Lower leg skin (tissue), 4 donors: ENCODE results near the gene PLCH1. TPM values are rescaled to one million over a fixed set of nuclear protein-coding genes. Genes with fewer than 3 reads are reported as not detected.

Experiments used
- DNase-seq, 2 donors: peaks; one replicate each; pipeline ENCODE4 v3.0.0-alpha.2; 2019; ENCODE audit warnings: low spot score in 2 of 2
- H3K4me3 ChIP-seq: fragments of 200-600 bp; sonication (generic); 2 replicates; pipeline ENCODE4 v1.5.1; 2017; ENCODE audit warnings: mild to moderate bottlenecking, low read depth; ENCODE audit not compliant: poor library complexity, severe bottlenecking
- POLR2A ChIP-seq, 2 donors: fragments of 450-650 bp; IDR thresholded peaks; one replicate each; pipeline ENCODE4 v1.6.1; 2016 to 2017; ENCODE audit warnings: antibody characterized with exemption in 2 of 2, mild to moderate bottlenecking in 1 of 2, moderate library complexity in 1 of 2
- WGBS, 2 donors: methylation state at CpG; one replicate each; pipeline ENCODE4 v1.1.5; 2018; 5-methylcytosine and 5-hydroxymethylcytosine counted together
- intact Hi-C: fragments of 100-400 bp; cut with DNase I; formaldehyde crosslinking; loops from one replicate; pipeline ENCODE4 v1.15.0; 2023; ENCODE audit warnings: low total_unique reads
- total RNA-seq, 4 donors: library from RNA; depleted of rRNA; stranded (reverse); fragments of >200 nt; gene quantifications; one replicate each; pipeline ENCODE4 v1.1.0, GENCODE V29; 2016
- TF ChIP-seq, protein P1 (sequence below), 3 donors: fragments of 450-650 bp; IDR thresholded peaks; one replicate each; pipeline ENCODE4 v1.5.1; 2016; ENCODE audit warnings: antibody characterized with exemption in 3 of 3, mild to moderate bottlenecking in 3 of 3, moderate library complexity in 2 of 3

Gene PLCH1
- total RNA-seq, 4 donors from 2014 or later: 0.55 to 1.2 (median 0.79) TPM

DNA sequence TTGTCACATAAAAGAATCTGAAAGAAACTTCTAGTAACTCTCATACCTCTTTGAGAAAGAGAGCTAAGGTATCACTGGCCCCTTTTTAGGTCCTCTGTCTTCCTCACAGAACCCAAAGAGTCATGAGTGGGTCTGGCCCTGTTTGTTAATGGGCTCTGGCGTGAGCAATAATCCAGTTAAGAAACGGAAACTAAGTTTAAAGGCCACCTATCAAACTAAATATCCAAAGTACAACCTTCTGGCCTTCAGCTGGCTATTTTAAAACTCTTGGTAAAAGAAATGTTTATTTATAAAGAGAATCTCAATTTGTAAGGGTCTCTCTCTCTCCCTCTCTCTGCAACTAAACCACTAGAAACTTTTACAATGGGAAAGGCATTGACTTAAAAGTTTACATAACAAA lies 380.4 kb downstream of the PLCH1 start:
- no peak for DNase-seq
- 94 to 100% methylated on average over 2 of the region's 2 CpGs for whole genome bisulfite sequencing, 2 donors
- intact Hi-C loops: no loop called here
- TF ChIP-seq, protein P1, sequence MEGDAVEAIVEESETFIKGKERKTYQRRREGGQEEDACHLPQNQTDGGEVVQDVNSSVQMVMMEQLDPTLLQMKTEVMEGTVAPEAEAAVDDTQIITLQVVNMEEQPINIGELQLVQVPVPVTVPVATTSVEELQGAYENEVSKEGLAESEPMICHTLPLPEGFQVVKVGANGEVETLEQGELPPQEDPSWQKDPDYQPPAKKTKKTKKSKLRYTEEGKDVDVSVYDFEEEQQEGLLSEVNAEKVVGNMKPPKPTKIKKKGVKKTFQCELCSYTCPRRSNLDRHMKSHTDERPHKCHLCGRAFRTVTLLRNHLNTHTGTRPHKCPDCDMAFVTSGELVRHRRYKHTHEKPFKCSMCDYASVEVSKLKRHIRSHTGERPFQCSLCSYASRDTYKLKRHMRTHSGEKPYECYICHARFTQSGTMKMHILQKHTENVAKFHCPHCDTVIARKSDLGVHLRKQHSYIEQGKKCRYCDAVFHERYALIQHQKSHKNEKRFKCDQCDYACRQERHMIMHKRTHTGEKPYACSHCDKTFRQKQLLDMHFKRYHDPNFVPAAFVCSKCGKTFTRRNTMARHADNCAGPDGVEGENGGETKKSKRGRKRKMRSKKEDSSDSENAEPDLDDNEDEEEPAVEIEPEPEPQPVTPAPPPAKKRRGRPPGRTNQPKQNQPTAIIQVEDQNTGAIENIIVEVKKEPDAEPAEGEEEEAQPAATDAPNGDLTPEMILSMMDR (IDR thresholded peaks at IDR 0.05): no peak
- TF ChIP-seq POLR2A (IDR thresholded peaks at IDR 0.05): no peak
- no peak overlapping the region for H3K4me3 ChIP-seq

DNA sequence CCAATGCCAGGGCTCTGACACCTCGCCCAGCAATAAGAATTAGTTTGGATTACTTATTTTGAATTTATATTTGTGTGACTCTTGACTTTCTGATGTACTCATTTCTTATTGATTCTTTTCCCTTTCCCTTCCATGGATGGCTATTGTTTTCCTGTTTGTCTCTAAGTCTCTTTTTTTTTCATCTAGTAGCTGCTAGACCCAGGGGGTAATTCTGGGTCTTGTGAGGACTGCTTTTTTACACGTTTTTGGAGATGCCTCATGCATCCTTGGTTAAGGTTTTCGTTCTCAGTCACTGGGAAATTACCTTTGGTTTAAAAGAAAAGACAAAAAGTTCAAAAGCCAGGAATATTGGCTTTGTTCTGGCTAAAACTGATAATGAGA lies 381.2 kb downstream of the PLCH1 start:
- no peak for DNase-seq
- WGBS, 2 donors: 53 to 62% methylated on average over 3 of the region's 3 CpGs
- intact Hi-C loops: no loop called here
- H3K4me3 ChIP-seq: no peak overlapping the region
- no peak for TF ChIP-seq POLR2A (IDR thresholded peaks at IDR 0.05)
- TF ChIP-seq, protein P1 (IDR thresholded peaks at IDR 0.05): no peak

DNA sequence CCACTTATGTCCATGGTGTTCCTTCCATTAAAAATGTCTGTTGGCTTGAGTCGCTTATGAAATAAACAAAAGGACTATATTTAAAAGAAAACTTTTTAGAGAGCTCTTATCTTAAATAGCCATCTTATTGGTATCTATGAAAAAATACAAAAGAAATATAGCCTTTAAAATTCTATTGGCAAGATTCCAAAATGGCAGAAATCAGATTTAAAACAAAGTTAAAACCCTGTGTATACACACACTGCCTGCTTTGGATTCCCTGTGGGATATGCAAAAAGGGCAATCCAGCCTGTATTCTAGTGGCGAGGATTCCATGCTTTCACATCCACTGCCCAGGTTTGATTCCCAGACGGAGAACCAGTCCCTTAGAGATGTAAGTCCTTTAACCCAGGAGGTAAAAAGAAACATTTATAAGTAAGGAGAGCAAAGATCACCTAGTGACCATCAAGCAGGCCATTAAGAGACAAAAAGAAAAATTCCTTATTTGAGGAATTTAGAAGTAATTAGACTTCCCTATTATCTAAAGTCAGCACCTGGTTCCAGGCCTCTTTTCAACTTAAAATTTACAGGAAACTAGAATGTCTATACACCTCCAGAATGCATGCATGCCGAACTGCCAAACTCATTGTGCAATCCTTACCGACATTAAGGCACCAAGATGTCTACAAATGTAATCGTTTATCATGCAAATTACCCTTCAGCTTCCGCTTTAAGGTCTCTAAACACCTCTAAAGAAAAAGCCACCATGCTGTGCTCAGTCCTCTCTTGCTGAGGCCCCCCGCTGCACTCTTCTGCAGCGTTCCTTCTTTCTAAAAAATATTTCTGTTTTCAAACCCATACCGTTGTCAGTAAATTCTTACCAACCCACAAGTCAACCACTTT lies 381.8 kb downstream of the PLCH1 start:
- intact Hi-C loops: no loop called here
- H3K4me3 ChIP-seq: no peak overlapping the region
- 64% methylated on average over 10 of the region's 10 CpGs for WGBS, 2 donors
- TF ChIP-seq, protein P1 (IDR thresholded peaks at IDR 0.05): no peak
- no peak for TF ChIP-seq POLR2A (IDR thresholded peaks at IDR 0.05)
- DNase-seq: no peak

DNA sequence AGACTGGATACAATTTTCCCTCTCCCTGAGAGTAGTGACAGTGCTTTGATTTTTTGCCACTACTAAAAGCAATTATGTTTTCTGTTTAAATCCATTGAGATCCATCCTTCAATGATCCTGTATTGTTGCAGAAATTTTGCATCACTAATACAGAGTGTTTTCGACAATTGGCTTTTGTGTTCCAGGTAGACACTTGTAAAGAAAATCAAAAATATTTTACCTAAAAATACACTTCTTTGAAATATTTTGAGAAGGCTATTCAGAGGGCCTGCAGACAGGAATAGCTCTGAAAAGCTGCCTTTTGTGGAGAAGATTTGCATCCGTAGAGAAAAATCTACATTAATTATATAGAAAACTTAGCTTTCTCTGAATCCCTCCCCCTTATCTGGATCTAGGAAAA lies 384.6 kb downstream of the PLCH1 start:
- 95 to 99% methylated on average over 2 of the region's 2 CpGs for WGBS, 2 donors
- DNase-seq: no peak
- TF ChIP-seq, protein P1 (IDR thresholded peaks at IDR 0.05): no peak
- no peak for TF ChIP-seq POLR2A (IDR thresholded peaks at IDR 0.05)
- H3K4me3 ChIP-seq: no peak overlapping the region
- intact Hi-C loops: no loop called here

DNA sequence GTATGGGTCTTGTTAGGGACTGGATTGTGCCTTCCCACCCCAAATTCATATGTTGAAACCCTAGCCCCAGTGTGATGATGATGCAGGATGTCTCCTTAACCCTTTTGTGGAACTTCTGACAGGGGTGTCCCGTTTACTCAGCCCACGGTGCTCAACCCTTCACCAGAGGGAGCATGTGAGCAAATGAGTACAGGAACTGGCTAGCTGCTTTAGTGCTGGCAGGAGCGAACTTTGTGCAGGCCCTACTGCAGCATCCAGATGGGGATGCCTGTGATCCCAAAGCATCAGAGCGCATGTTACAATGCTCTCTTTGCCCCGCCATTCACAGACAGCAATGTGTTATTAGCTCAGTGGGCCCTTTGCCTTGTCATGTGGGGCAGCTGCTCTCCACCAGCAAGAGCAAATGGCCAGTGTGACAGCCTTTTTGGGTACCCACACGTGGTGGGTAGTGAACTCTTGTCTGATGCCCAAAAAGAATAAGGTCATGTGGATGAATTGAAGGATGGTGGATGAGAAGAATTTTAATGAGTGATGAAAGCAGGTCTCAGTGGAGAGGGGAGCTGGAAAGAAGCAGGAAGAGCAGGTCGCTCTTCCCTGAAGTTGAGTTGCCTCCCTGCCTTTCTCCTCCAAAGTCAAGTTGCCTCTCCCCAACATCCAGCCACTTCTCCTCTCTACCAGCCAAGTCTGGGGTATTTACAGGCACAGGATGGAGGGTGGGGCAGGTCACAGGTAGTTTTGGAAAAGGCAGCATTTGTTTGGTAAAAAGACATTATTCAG lies 388.1 kb downstream of the PLCH1 start:
- WGBS, 2 donors: 66 to 72% methylated on average over 6 of the region's 7 CpGs
- H3K4me3 ChIP-seq: no peak overlapping the region
- no peak for DNase-seq
- intact Hi-C loops: no loop called here
- no peak for TF ChIP-seq POLR2A (IDR thresholded peaks at IDR 0.05)
- TF ChIP-seq, protein P1 (IDR thresholded peaks at IDR 0.05): no peak
